Breast epithelium (tissue), 4 donors: Measurements from ENCODE around the gene EYA3. TPM values are rescaled to one million over a fixed set of nuclear protein-coding genes. Genes with fewer than 3 reads are reported as not detected.

Experiments
- DNase-seq, 2 donors: peaks; one replicate each; pipeline ENCODE4 v3.0.0-alpha.2; 2019; ENCODE audit warnings: low spot score in 2 of 2
- H3K27ac ChIP-seq, 2 donors: fragments of 200-600 bp; sonication (generic) in 1 of 2; one replicate each; pipeline ENCODE4 v1.5.1; 2016 to 2019; ENCODE audit warnings: mild to moderate bottlenecking in 1 of 2
- H3K27me3 ChIP-seq, 2 donors: fragments of 200-600 bp; sonication (generic) in 1 of 2; one replicate each; pipeline versions ENCODE4 v1.5.1 to v1.6.0; 2017 to 2019; ENCODE audit warnings: control low read depth in 1 of 2, mild to moderate bottlenecking in 1 of 2
- H3K36me3 ChIP-seq: fragments of 200-600 bp; one replicate; pipeline ENCODE4 v1.5.1; 2019
- H3K4me1 ChIP-seq, 2 donors: fragments of 200-600 bp; sonication (generic); one replicate each; pipeline ENCODE4 v1.5.1; 2016 to 2019; ENCODE audit warnings: control low read depth in 1 of 2
- H3K4me3 ChIP-seq, 3 donors: fragments of 200-600 bp; sonication (generic); 1 replicate in 2 of 3; 2 replicates in 1 of 3; pipeline ENCODE4 v1.5.1; 2016 to 2019; ENCODE audit warnings: mild to moderate bottlenecking in 3 of 3, moderate library complexity in 2 of 3
- H3K9me3 ChIP-seq, 2 donors: fragments of 200-600 bp; sonication (generic) in 1 of 2; one replicate each; pipeline ENCODE4 v1.5.1; 2016 to 2019; ENCODE audit warnings: control low read depth in 1 of 2
- CTCF ChIP-seq, 3 donors: fragments of 450-650 bp; IDR thresholded peaks; one replicate each; pipeline ENCODE4 v1.5.1; 2016 to 2017; ENCODE audit warnings: antibody characterized with exemption in 3 of 3, mild to moderate bottlenecking in 3 of 3, moderate library complexity in 3 of 3
- POLR2A ChIP-seq: fragments of 450-650 bp; IDR thresholded peaks from one replicate; pipeline ENCODE4 v1.6.1; 2016; ENCODE audit warnings: antibody characterized with exemption, mild to moderate bottlenecking, moderate library complexity
- POLR2AphosphoS5 ChIP-seq, 3 donors: sonication (generic); formaldehyde crosslinking; IDR thresholded peaks; one replicate each; pipeline ENCODE4 v1.6.1; 2017; ENCODE audit warnings: antibody characterized with exemption in 3 of 3
- intact Hi-C: fragments of 100-400 bp; cut with DNase I; formaldehyde crosslinking; loops from one replicate; pipeline ENCODE4 v1.15.1; 2023; ENCODE audit warnings: low total_unique reads
- total RNA-seq, 3 donors: library from RNA; depleted of rRNA; stranded (reverse); fragments of >200 nt; gene quantifications; one replicate each; pipeline ENCODE4 v1.1.0, GENCODE V29; 2016

The EYA3 gene
- total RNA-seq, 3 donors from 2014 or later, result 12.2 to 22.6 (median 18.1) TPM

GRCh38 chr1:27993241-27993640 is 95.2 kb downstream of the EYA3 start:
- Histone ChIP-seq H3K27me3 (no peaks in the 10 kb centered on the region), H3K36me3 (peaks cover 12% of the 10 kb centered on the region), H3K27ac (no peak overlapping the region), H3K9me3 (no peaks in the 10 kb centered on the region), H3K4me3 (no peak overlapping the region), H3K4me1 (no peaks in the 10 kb centered on the region)
- DNase-seq, result no peak
- intact Hi-C loops, result no loop called here
- no peak for TF ChIP-seq POLR2AphosphoS5 (IDR thresholded peaks at IDR 0.05)
- TF ChIP-seq POLR2A, result no peak
- no peak for TF ChIP-seq CTCF (IDR thresholded peaks at IDR 0.05)

- H3K36me3 ChIP-seq, result peaks cover 12% of the 10 kb centered on the region
These were observed 96.1 kb downstream of the EYA3 start for GRCh38 chr1:27992276-27992675.

GRCh38 chr1:27990920-27991537 is 97.4 kb downstream of the EYA3 start:
- TF ChIP-seq POLR2A, result no peak
- TF ChIP-seq CTCF (IDR thresholded peaks at IDR 0.05), result no peak
- no peak for TF ChIP-seq POLR2AphosphoS5 (IDR thresholded peaks at IDR 0.05)
- Histone ChIP-seq H3K4me3 (no peak overlapping the region), H3K27ac (no peak overlapping the region), H3K36me3 (peaks cover 12% of the 10 kb centered on the region), H3K27me3 (no peaks in the 10 kb centered on the region), H3K9me3 (no peaks in the 10 kb centered on the region), H3K4me1 (no peaks in the 10 kb centered on the region)
- intact Hi-C loops, result no loop called here
- no peak for DNase-seq

More at GRCh38 chr1:27992276-27992675, 96.1 kb downstream of the EYA3 start:
- Histone ChIP-seq H3K4me3 (no peak overlapping the region), H3K27me3 (no peaks in the 10 kb centered on the region), H3K9me3 (no peaks in the 10 kb centered on the region), H3K4me1 (no peaks in the 10 kb centered on the region), H3K27ac (no peak overlapping the region)
- no peak for DNase-seq
- intact Hi-C loops, result no loop called here
- TF ChIP-seq POLR2A, result no peak
- TF ChIP-seq POLR2AphosphoS5 (IDR thresholded peaks at IDR 0.05), result no peak
- TF ChIP-seq CTCF (IDR thresholded peaks at IDR 0.05), result no peak

- H3K4me1 ChIP-seq, result no peaks in the 10 kb centered on the region
- H3K4me3 ChIP-seq, result no peak overlapping the region
- H3K27ac ChIP-seq, result no peak overlapping the region
- no peak for DNase-seq
- no peaks in the 10 kb centered on the region for H3K9me3 ChIP-seq
- no peaks in the 10 kb centered on the region for H3K36me3 ChIP-seq
- intact Hi-C loops, result no loop called here
- no peak for TF ChIP-seq POLR2A
- no peak for TF ChIP-seq CTCF (IDR thresholded peaks at IDR 0.05)
- no peak for TF ChIP-seq POLR2AphosphoS5 (IDR thresholded peaks at IDR 0.05)
- no peaks in the 10 kb centered on the region for H3K27me3 ChIP-seq
These were observed 107.3 kb downstream of the EYA3 start for GRCh38 chr1:27981145-27981544.

- TF ChIP-seq POLR2AphosphoS5 (IDR thresholded peaks at IDR 0.05) (no peak), CTCF (IDR thresholded peaks at IDR 0.05) (no peak), POLR2A (no peak)
- Histone ChIP-seq H3K27ac (no peak overlapping the region), H3K9me3 (no peaks in the 10 kb centered on the region), H3K36me3 (no peaks in the 10 kb centered on the region), H3K4me3 (no peak overlapping the region), H3K4me1 (no peaks in the 10 kb centered on the region), H3K27me3 (no peaks in the 10 kb centered on the region)
- DNase-seq, result no peak
- intact Hi-C loops, result no loop called here
These were observed 108.1 kb downstream of the EYA3 start for GRCh38 chr1:27980216-27980845.
